Activated CD4-positive, alpha-beta T cell treated with anti-CD3 and anti-CD28 coated beads, Interleukin-2, Interleukin-6, amounts not matched to agents 100 ng/mL and 50 ng/mL, durations not matched to agents 16 hours and 8 hours (primary cell): Measurements from ENCODE around the gene SLC35C1.

Source experiments
- DNase-seq: peaks from one replicate; pipeline ENCODE4 v3.0.0-alpha.2; 2020

Gene SLC35C1

GRCh38 chr11:45804761-45805304 is at the start of gene SLC35C1:
Gene SLC35C1 (plus strand): TSS chr11:45805149. CDS start chr11:45805802, 653 bp downstream.
- DNase-seq = peak; percentile 98

- DNase-seq = no peak
Measured at GRCh38 chr11:45755281-45755859, 49.6 kb upstream of the SLC35C1 start.

- DNase-seq = no peak
Measured at GRCh38 chr11:45756384-45757010, 48.5 kb upstream of the SLC35C1 start.

- DNase-seq = no peak
Measured at GRCh38 chr11:45757672-45758071, 47.3 kb upstream of the SLC35C1 start.

- no peak for DNase-seq
Measured at GRCh38 chr11:45761659-45762058, 43.3 kb upstream of the SLC35C1 start.

GRCh38 chr11:45765107-45765668 is 39.8 kb upstream of the SLC35C1 start:
- DNase-seq = no peak

- no peak for DNase-seq
Measured at GRCh38 chr11:45765836-45766235, 39.1 kb upstream of the SLC35C1 start.

GRCh38 chr11:45766469-45766868 is 38.5 kb upstream of the SLC35C1 start:
- no peak for DNase-seq

GRCh38 chr11:45768486-45768885 is 36.5 kb upstream of the SLC35C1 start:
- DNase-seq = no peak

- no peak for DNase-seq
Measured at GRCh38 chr11:45769960-45770359, 35.0 kb upstream of the SLC35C1 start.

GRCh38 chr11:45771193-45771565 is 33.8 kb upstream of the SLC35C1 start:
- DNase-seq = peak; percentile 77

- DNase-seq = peak; percentile 89
Measured at GRCh38 chr11:45771566-45772448, 33.1 kb upstream of the SLC35C1 start.

- DNase-seq = no peak
Measured at GRCh38 chr11:45772449-45772774, 32.5 kb upstream of the SLC35C1 start.

- no peak for DNase-seq
Measured at GRCh38 chr11:45772986-45773785, 31.8 kb upstream of the SLC35C1 start.

- DNase-seq = no peak
Measured at GRCh38 chr11:45773786-45774655, 30.9 kb upstream of the SLC35C1 start.

GRCh38 chr11:45774786-45775185 is 30.2 kb upstream of the SLC35C1 start:
- DNase-seq = no peak

- DNase-seq = no peak
Measured at GRCh38 chr11:45777127-45777969, 27.6 kb upstream of the SLC35C1 start.

GRCh38 chr11:45778341-45778740 is 26.6 kb upstream of the SLC35C1 start:
- no peak for DNase-seq

- no peak for DNase-seq
Measured at GRCh38 chr11:45779602-45780001, 25.3 kb upstream of the SLC35C1 start.

- DNase-seq = no peak
Measured at GRCh38 chr11:45786272-45786671, 18.7 kb upstream of the SLC35C1 start.

GRCh38 chr11:45788887-45789286 is 16.1 kb upstream of the SLC35C1 start:
- DNase-seq = no peak
